ENCODE measurements around the gene RNF146. TPM values are rescaled to one million over a fixed set of nuclear protein-coding genes. Genes with fewer than 3 reads are reported as not detected.

The RNF146 gene
- total RNA-seq, 1 donor from 2014 or later, result 21.0 TPM

- intact Hi-C loops (cut with DNase I), result no loop called here
- Histone ChIP-seq H3K4me1 (peaks cover 0 to 26% of the 10 kb centered on the region in 2 donors), H3K9me3 (no peaks in the 10 kb centered on the region), H3K4me3 (no peak overlapping the region), H3K27me3 (no peaks in the 10 kb centered on the region), H3K36me3 (peaks cover 2% of the 10 kb centered on the region in 2 donors), H3K27ac (no peak overlapping the region)
- no peak for TF ChIP-seq CTCF (IDR thresholded peaks at IDR 0.05)
- DNase-seq (ENCODE audit: low spot score in 2 of 2), result no peak
These were observed 9.7 kb downstream of the RNF146 start for GRCh38 chr6:127276331-127276730.

DNA sequence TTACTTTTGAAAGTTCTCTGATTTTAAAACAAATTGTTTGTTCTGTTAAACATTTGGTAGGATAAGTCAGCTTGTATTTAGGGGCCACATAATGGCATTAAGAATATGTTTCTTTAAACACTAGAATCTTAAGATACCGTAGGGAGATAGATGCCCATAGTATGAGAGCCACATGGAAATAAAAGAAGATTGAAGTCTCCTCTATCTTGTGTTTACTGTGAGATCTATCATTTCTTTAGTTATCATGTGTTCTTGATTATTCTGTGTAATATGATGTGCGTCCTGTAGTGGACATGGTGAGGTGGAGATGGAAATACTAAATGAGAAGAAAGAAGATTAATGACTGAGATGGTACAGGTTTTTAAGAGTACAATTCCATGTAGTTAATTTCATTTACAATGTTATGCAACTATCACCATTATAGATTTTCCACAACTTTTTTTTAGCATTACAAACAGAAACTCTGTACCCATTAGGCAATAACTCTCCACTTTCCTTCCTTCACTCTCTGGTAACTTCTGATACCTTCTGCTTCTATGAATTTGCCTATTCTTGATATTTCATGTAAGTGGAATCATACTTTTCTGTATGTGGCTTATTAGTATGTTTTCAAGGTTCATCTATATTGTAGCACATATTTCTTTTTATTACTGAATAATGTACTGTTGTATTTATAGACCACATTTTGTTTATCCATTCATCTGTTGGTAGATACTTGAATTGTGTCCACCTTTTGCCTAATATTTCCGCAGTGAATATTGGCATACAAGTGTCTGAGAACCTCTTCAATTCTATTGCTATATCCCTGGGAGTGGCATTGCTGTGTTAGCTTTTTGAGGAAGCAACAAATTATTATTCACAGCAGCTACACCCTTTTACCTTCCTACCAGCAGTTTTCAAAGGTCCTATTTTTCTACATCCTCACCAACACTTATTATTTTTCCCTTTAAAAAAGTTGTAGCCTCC lies 11.5 kb downstream of the RNF146 start:
- peaks cover 13 to 16% of the 10 kb centered on the region in 2 donors for H3K36me3 ChIP-seq
- H3K27ac ChIP-seq, result no peak overlapping the region
- H3K27me3 ChIP-seq, result no peaks in the 10 kb centered on the region
- no peak for DNase-seq (ENCODE audit: low spot score in 2 of 2)
- no peaks in the 10 kb centered on the region for H3K9me3 ChIP-seq
- H3K4me3 ChIP-seq, result no peak overlapping the region
- TF ChIP-seq CTCF (IDR thresholded peaks at IDR 0.05), result no peak
- intact Hi-C loops (cut with DNase I), result no loop called here
- peaks cover 0 to 13% of the 10 kb centered on the region in 2 donors for H3K4me1 ChIP-seq

GRCh38 chr6:127279815-127280214 lies 13.2 kb downstream of the RNF146 start:
- no peak overlapping the region for H3K27ac ChIP-seq
- no peak for TF ChIP-seq CTCF (IDR thresholded peaks at IDR 0.05)
- intact Hi-C loops (cut with DNase I), result no loop called here
- DNase-seq (ENCODE audit: low spot score in 2 of 2), result no peak
- H3K4me3 ChIP-seq, result no peak overlapping the region
- no peaks in the 10 kb centered on the region for H3K27me3 ChIP-seq
- H3K4me1 ChIP-seq, result peaks cover 0 to 6% of the 10 kb centered on the region in 2 donors
- no peaks in the 10 kb centered on the region for H3K9me3 ChIP-seq
- H3K36me3 ChIP-seq, result peaks cover 13 to 27% of the 10 kb centered on the region in 2 donors

DNA sequence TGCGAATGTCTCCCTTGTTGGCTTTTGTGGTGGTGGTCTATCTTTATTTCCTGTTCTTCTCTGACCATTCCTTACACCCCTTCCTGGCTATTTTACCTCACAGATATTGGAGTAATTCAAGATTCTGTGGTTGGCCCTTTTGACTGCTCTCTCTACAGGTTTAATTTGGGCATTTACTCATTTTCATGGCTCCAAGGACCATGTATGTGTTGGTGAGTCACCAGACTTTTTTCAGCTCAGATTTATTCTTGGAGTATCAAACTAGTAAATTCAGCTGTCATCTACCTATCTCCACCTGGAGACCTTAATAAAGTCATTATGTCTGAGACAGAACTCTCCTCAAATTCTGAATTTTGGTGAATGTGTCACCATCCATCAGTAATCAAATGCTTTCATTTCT lies 15.5 kb downstream of the RNF146 start:
- intact Hi-C loops (cut with DNase I), result no loop called here
- no peak for DNase-seq (ENCODE audit: low spot score in 2 of 2)
- H3K27ac ChIP-seq, result no peak overlapping the region
- H3K27me3 ChIP-seq, result no peaks in the 10 kb centered on the region
- no peak for TF ChIP-seq CTCF (IDR thresholded peaks at IDR 0.05)
- H3K4me1 ChIP-seq, result peaks cover 0 to 2% of the 10 kb centered on the region in 2 donors
- H3K4me3 ChIP-seq, result no peak overlapping the region
- no peaks in the 10 kb centered on the region for H3K9me3 ChIP-seq
- H3K36me3 ChIP-seq, result peaks cover 25 to 48% of the 10 kb centered on the region in 2 donors

DNA sequence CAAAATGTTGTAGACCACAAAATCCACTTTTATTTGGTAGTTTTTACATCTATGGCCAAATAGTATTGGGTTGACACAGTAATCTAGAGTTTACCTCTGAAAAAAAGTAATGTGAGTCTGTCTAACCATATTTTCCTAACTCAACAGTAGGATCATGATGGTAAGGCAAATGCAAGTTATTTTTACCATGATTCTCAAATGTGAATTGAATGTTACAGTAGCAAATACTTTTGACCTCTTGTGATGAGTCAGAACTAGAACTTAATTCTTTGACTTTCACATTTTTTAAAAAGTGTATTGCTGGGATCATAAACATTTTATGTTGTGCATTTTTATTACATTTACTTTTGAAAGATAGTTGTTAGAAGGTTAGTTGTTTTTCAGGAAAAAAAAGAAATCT lies 22.0 kb downstream of the RNF146 start:
- Histone ChIP-seq H3K9me3 (no peaks in the 10 kb centered on the region), H3K36me3 (peaks cover 17 to 40% of the 10 kb centered on the region in 2 donors), H3K4me1 (peaks cover 0 to 8% of the 10 kb centered on the region in 2 donors), H3K27ac (no peak overlapping the region), H3K27me3 (no peaks in the 10 kb centered on the region), H3K4me3 (no peak overlapping the region)
- intact Hi-C loops (cut with DNase I), result no loop called here
- TF ChIP-seq CTCF (IDR thresholded peaks at IDR 0.05), result no peak
- no peak for DNase-seq (ENCODE audit: low spot score in 2 of 2)

Measured in ascending aorta (tissue), 2 donors.